DMS153 treated with DMSO at 0.1 percent for 48 hours (cell line): ENCODE results near the gene PUDP.
"Not testable (repeated sequence)": the region's sequence is repeated elsewhere in the genome, so short reads cannot be mapped to it uniquely, and the experiment has no call there.

ENCODE experiments used
- DNase-seq: peaks from one replicate; lab custom pipeline; 2025; ENCODE audit not compliant: unreplicated experiment; lab: John Stamatoyannopoulos, UW

Gene PUDP

GRCh38 chrX:7045238-7045955 lies 102.6 kb downstream of the PUDP start:
- DNase-seq, result no peak

GRCh38 chrX:7043796-7044433 lies 104.0 kb downstream of the PUDP start:
- not testable (repeated sequence) for DNase-seq

- no peak for DNase-seq
These were observed 119.7 kb downstream of the PUDP start for GRCh38 chrX:7028246-7028645.

- DNase-seq, result no peak
These were observed 120.9 kb downstream of the PUDP start for GRCh38 chrX:7027071-7027470.

GRCh38 chrX:7026365-7026764 lies 121.6 kb downstream of the PUDP start:
- not testable (repeated sequence) for DNase-seq

- no peak for DNase-seq
These were observed 122.5 kb downstream of the PUDP start for GRCh38 chrX:7025471-7025870.

- no peak for DNase-seq
These were observed 123.1 kb downstream of the PUDP start for GRCh38 chrX:7024850-7025249.

- not testable (repeated sequence) for DNase-seq
These were observed 125.0 kb downstream of the PUDP start for GRCh38 chrX:7022996-7023395.

- DNase-seq, result no peak
These were observed 126.0 kb downstream of the PUDP start for GRCh38 chrX:7021991-7022390.

- DNase-seq, result no peak
These were observed 128.4 kb downstream of the PUDP start for GRCh38 chrX:7019555-7019954.

- DNase-seq, result not testable (repeated sequence)
These were observed 135.6 kb downstream of the PUDP start for GRCh38 chrX:7012262-7012834.

GRCh38 chrX:7010897-7011296 lies 137.1 kb downstream of the PUDP start:
- DNase-seq, result not testable (repeated sequence)

GRCh38 chrX:7007328-7007727 lies 140.6 kb downstream of the PUDP start:
- not testable (repeated sequence) for DNase-seq
